ENCODE data around the gene GSDME.
"Not testable (repeated sequence)": the region's sequence is repeated elsewhere in the genome, so short reads cannot be mapped to it uniquely, and the experiment has no call there.

Gene GSDME

GRCh38 chr7:24742506-24743162 lies 14.6 kb downstream of the GSDME start:
- no peak for DNase-seq (ENCODE audit: low read depth in 1 of 2, low spot score in 1 of 2)

- DNase-seq (ENCODE audit: low read depth in 1 of 2, low spot score in 1 of 2), result no peak
Observed at GRCh38 chr7:24741679-24742505, 15.4 kb downstream of the GSDME start.

- no peak for DNase-seq (ENCODE audit: low read depth in 1 of 2, low spot score in 1 of 2)
Observed at GRCh38 chr7:24740871-24741270, 16.4 kb downstream of the GSDME start.

- DNase-seq (ENCODE audit: low read depth in 1 of 2, low spot score in 1 of 2), result no peak
Observed at GRCh38 chr7:24739306-24739705, 18.0 kb downstream of the GSDME start.

- DNase-seq (ENCODE audit: low read depth in 1 of 2, low spot score in 1 of 2), result no peak
Observed at GRCh38 chr7:24738577-24738976, 18.7 kb downstream of the GSDME start.

GRCh38 chr7:24737281-24737680 lies 20.0 kb downstream of the GSDME start:
- no peak for DNase-seq (ENCODE audit: low read depth in 1 of 2, low spot score in 1 of 2)

GRCh38 chr7:24735594-24735993 lies 21.7 kb downstream of the GSDME start:
- not testable (repeated sequence) for DNase-seq (ENCODE audit: low read depth in 1 of 2, low spot score in 1 of 2)

- no peak for DNase-seq (ENCODE audit: low read depth in 1 of 2, low spot score in 1 of 2)
Observed at GRCh38 chr7:24734306-24734705, 23.0 kb downstream of the GSDME start.

GRCh38 chr7:24733414-24734060 lies 23.7 kb downstream of the GSDME start:
- DNase-seq (ENCODE audit: low read depth in 1 of 2, low spot score in 1 of 2), result no peak

- no peak for DNase-seq (ENCODE audit: low read depth in 1 of 2, low spot score in 1 of 2)
Observed at GRCh38 chr7:24732646-24733413, 24.4 kb downstream of the GSDME start.

GRCh38 chr7:24731313-24731712 lies 26.0 kb downstream of the GSDME start:
- DNase-seq (ENCODE audit: low read depth in 1 of 2, low spot score in 1 of 2), result no peak

- DNase-seq (ENCODE audit: low read depth in 1 of 2, low spot score in 1 of 2), result no peak
Observed at GRCh38 chr7:24730018-24730369, 27.3 kb downstream of the GSDME start.

GRCh38 chr7:24729365-24730017 lies 27.8 kb downstream of the GSDME start:
- no peak for DNase-seq (ENCODE audit: low read depth in 1 of 2, low spot score in 1 of 2)

GRCh38 chr7:24728503-24729364 lies 28.5 kb downstream of the GSDME start:
- no peak for DNase-seq (ENCODE audit: low read depth in 1 of 2, low spot score in 1 of 2)

- no peak for DNase-seq (ENCODE audit: low read depth in 1 of 2, low spot score in 1 of 2)
Observed at GRCh38 chr7:24728121-24728500, 29.2 kb downstream of the GSDME start.

GRCh38 chr7:24727154-24728120 lies 29.8 kb downstream of the GSDME start:
- DNase-seq (ENCODE audit: low read depth in 1 of 2, low spot score in 1 of 2), result no peak

- no peak for DNase-seq (ENCODE audit: low read depth in 1 of 2, low spot score in 1 of 2)
Observed at GRCh38 chr7:24725554-24726241, 31.6 kb downstream of the GSDME start.

GRCh38 chr7:24724451-24725190 lies 32.6 kb downstream of the GSDME start:
- no peak for DNase-seq (ENCODE audit: low read depth in 1 of 2, low spot score in 1 of 2)
